HG02981 (cell line): ENCODE measurements around the gene ABHD12.
A peak's percentile ranks its signal among the peaks of the same experiment; 100 is the strongest.

Experiments used
- ATAC-seq: cut with Tn5 transposase; IDR thresholded peaks from one replicate; pipeline ENCODE4 v1.9.1; 2021; ENCODE audit warnings: mild to moderate bottlenecking, moderate library complexity; ENCODE audit not compliant: unreplicated experiment

ABHD12 gene

GRCh38 chr20:25309395-25310267 lies 81.0 kb downstream of the ABHD12 start:
- no peak for ATAC-seq

DNA sequence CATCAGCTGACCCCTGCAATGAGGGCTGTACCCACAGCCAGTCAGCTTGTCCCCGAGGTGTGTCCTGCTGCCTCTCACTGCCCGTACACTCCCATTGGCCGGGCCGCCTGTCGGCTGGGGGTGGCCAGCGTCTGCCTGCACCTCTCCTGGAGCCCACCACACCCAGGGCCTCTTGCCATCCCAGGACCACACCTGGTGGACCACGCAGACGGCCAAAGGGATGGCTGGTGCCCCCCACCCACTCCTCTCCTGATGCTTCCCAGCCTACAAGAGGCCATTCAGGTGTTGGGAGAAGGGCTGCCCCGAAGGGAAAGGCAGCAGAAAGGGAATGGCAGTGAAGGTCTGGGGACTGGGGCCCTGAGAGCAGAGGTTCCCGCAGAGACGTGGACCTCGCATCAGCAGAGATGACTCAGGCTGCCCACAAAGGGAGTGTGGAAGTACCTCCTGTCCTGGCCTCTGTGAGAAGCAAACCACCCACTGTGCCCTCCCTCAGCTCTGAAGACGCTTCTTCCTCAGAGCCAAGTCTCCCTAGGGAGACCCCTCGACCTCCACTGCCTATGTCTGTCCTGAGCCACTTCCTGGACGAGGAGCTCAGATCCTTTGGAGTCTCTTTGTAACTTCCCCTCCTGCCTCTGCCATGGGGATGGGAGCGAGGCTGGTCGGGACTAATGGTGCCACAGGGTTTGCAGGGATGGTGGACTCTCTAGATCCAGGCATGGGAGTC lies 81.8 kb downstream of the ABHD12 start:
- no peak for ATAC-seq

- ATAC-seq, result no peak
Observed at GRCh38 chr20:25308083-25308491, 82.5 kb downstream of the ABHD12 start.

DNA sequence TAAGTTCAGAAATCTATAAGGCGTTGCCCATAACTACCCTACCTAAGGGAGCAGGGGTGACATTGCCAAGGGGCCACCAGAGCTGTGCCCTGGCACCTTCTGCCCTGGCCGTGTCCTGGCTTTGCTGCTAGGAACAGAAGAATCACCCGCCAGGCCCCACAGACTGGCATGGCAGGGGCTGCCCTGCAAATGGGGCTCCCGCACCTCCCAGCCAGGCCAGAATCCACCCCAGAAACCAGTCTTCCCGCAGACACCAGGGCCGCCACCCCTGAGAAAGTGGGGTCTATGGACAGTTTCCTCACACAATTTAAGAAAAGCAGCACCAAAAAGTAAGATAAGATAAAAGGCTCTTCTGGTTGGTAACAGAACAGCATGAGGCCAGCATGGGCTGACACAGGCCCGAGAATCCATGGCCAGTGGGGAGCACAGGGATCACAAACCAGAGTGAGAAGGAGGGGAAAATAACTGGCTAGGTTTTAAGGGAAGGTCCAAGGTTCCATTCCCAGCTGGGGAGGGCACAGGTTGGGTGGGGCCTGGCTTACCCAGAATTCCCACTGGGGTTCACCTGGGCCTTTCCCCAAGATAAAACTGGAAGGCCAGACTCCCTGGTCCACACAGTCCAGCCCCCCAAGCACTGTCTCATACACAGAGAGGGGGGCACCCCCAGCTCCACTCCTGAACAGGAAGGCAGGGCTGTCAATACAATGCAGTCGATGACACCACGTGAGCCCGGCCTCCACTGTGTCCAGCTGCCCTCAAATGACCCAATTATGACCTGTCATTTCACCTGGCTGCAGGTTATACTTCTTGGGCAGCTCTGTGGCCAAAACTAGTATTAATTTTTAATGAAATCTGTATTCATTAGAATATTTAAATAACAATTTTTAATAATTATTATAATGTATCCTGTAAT lies 83.4 kb downstream of the ABHD12 start:
- ATAC-seq, result no peak

DNA sequence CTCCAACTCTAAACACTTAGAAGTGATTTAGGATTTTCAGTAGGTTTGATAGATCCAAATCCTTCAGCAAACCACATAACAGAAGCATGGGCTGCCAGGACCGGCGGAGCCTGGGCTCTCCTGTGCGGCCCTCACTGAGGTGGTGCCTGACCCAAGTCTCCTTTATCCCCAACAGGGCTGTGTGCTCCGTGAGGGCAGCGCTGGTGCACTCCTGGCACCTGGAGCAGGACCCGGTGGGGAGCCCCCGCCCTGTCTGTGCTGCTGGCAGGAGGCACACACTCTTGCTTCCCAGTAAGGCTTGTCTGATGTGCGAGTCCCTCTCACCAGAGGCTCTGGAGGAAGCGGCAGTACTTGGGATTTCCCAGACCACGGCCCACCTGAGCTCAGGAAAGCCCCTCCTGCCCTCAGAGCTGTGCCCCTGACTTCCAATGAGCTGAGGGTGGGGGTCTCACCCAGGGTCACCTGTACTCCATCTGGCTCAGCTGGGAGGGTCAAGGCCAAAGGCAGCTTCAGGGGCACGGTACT lies 86.5 kb downstream of the ABHD12 start:
- no peak for ATAC-seq

DNA sequence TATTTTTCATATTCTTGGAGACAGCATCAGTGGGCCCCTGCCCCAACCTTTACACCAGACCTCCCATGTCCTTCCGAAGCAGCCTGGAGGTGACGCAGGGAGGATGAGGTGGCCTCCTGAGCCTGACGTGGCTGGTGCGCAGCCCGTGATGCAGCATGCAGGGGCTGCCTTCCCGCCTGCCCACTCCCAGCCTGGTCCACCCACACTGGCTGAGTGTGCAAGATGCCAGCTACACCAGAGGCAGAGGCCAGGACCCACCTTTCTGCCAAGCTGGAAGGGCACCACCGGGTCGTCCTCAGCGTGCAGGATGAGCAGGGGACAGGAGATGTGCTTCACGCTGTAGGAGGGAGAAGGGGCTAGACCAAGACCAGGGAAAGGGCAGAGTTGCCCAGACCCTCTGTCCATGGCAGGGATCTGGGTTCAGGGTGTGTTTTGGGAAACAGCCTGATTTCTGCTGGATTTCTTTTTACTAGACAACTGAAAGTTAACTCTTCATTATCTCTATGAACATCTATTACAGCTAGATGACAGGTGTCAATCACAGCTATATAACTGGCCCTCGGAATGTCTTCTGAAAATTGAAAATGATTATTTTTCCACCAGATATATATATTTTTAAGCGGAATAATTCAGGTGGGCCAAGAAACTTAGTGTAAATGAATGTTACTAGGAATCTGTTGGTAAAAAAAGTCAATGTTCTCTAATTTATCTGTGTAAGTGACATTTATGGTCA lies 87.2 kb downstream of the ABHD12 start:
- no peak for ATAC-seq

DNA sequence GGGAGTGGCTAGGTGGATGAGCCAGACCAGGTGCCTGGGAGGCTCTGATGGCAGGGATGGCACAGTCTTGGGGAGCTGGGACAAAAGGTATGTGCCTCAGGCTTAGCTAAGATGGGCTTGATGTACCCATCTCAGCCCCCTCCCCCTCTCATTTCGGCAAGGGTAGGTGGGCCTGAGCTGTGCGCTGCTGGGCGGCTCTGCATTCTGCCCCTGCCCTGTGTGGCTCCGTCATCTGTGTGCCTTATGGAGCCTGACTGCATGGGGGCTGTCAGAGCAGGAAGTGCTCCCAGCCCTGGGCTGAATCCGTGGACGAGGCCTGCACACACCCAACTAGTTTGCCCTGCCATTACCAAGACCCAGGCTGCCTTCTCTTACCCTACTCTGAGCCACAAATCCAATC lies 88.0 kb downstream of the ABHD12 start:
- ATAC-seq, result no peak

GRCh38 chr20:25301357-25301920 lies 89.2 kb downstream of the ABHD12 start:
- ATAC-seq, result no peak

DNA sequence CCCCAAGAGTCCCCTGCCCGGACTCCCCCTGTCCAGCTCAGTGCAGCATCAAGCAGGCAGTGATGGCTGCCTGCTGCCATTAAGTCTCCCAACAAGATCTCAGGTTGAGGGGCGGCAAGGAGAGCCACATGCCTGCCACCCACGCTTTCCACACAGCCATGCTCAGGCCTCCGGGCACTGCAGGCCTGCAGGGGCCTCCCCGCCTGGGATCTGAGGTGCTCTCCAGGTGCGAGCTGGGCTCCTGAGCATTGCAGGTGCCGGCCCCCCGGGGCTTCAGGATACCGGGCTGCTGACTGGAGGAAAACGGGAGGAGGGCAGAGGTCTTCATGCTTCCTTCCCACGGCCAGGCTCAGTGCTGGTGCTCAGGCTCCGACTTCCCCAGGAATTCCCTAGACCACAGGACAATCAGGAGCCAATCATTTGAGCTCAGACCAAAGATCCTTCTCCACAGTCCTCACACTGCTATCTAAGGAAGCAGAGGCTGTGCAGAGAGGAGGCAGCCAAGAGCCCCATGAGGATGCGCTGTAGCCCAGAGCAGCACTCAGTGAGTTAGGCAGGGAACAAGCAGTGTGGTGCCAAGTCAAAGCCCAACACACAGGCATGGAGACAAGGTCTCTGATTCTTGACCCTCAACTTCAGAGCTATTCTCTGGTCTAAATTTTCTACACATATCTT lies 90.0 kb downstream of the ABHD12 start:
- ATAC-seq, result no peak

DNA sequence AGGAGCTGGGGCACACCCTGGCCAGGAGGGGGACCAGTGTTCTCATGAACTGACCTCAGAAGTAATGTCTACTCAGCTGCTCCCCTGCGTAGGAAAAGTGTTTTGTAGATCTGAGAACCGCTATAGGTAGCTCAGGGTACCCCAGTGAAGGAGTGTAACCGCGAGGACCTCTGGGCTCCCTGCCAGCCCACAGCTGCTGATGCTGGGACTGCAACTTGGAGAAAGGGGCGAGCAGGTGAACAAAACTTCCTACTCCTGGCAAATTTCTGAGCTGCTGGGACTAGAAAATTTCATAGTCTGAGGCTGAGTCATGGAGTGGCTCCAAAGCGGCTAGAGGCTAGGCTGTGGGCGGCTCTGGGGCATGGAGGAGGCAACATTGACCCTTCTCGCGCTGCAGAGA lies 90.8 kb downstream of the ABHD12 start:
- no peak for ATAC-seq

- peak; percentile 49 for ATAC-seq
Observed at GRCh38 chr20:25297141-25297905, 93.3 kb downstream of the ABHD12 start.

DNA sequence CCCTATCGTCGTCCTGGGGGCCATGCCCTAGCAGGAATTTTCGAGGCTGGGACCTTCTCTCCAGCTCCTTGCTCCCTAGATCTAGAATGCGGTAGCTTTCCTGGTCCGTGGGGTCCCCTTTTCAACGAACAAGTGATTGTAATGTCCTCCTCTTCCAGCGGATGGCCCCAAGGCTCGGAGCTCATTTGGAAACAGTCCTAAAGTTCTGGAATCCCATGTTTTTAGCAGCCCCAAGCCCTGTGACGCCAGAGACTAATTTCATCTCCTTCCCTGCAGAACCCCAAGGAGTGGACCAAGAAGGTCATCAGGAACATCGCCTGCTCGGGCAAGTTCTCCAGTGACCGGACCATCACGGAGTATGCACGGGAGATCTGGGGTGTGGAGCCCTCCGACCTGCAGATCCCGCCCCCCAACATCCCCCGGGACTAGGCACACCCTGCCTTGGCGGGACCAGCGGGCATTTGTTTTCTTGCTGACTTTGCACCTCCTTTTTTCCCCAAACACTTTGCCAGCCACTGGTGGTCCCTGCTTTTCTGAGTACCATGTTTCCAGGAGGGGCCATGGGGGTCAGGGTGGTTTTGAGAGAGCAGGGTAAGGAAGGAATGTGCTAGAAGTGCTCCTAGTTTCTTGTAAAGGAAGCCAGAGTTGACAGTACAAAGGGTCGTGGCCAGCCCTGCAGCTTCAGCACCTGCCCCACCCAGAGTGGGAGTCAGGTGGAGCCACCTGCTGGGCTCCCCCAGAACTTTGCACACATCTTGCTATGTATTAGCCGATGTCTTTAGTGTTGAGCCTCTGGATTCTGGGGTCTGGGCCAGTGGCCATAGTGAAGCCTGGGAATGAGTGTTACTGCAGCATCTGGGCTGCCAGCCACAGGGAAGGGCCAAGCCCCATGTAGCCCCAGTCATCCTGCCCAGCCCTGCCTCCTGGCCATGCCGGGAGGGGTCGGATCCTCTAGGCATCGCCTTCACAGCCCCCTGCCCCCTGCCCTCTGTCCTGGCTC lies 94.2 kb downstream of the ABHD12 start:
- peak; percentile 21 for ATAC-seq

DNA sequence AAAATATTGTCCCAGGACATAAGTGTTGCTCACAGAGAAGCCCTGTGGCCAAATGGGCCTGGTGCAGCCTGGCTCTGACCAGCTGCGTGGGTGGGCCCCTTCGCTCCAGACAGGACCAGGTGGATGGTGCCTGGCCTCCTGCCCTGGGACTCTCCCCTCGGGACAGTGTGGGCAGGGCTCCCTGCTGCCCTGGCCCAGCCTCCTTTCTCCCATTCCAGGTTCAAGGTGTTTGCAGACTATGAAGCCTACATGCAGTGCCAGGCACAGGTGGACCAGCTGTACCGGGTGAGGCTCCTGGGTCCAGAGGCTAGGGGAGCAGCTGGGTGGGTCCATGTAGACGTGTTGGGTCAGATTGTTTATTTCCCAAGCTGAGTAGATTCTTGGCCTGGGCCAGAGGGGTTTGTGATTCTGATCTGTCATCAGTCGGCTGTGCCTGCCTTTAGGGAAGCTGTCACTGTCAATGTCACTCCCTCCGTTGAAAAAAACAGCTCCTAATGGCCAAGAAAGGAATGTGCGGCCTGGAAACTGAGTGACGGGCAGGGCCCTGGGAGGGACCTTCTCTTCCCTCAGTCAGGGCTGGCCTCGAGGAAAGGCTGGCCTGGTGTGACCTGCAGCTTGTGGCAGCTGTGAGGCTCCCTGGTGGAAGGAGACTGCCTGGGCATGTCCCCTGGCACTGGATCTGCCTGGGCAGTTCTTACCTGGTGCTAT lies 95.1 kb downstream of the ABHD12 start:
- ATAC-seq, result no peak

DNA sequence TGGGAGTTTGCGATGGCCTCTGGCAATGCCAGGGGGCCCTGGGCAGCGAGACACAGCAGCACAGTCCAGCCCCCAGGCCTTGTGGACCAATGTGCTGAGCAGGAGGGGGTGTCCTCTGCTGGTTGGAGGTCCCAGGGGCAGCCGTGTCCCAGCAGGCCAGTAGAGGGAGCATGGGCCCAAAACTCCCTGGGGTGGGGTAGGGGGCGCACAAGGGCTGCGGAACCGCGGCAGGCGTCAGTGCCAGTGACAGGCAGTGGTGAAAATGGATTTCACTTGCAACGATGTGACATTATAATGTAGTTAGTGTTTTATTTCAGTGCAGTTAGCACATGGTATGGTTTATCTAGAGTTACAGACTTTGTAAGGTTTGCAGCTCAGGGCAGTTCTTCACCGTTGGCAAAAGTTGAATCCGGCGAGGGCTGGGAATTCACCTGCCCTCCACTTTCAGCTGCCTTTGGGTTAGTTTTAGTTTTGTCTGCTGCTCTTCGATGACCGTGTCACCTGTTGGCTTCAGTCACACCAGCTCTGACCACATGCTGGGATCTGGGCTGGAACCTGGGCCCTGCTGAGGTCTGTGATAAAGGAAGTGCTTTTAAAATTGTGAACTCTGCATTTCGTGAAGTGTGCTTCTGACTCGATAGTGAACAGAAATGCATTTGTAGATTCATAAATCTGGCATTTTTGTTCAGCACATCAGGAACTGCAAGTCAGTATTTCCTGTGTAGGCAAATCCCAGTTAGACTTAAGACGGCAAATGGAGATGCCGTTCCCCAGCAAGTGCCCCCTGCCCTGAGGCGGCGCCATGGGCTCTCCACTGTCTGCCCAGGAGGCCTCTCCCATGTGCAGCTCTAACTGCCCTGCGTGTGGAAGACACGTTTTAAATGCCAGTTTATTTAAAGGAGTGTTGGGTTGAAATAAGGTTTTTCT lies 95.9 kb downstream of the ABHD12 start:
- peak; percentile 55 for ATAC-seq

DNA sequence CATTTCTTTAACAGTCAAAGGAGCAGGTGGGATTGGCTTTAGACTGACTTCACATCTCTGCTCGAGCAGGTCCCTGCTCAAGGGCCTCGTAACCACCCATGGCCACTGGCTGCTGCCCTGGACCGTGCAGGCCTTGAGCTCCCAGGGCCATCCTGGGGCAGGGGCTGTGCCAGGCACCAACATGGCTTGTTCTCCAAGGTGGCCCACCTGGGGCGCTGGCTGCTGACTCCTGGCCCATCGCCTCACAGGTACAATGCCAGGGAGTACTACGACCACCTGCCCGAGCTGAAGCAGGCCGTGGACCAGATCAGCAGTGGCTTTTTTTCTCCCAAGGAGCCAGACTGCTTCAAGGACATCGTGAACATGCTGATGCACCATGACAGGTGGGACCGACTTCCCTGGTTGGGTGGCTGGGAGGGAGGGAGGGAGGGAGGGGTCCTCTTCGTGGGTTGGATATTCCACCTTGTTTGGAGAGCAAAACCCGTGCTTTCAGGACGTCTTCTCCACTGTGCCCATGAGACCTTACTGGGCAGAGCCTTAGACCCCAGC lies 96.7 kb downstream of the ABHD12 start:
- no peak for ATAC-seq
